ENCODE results near the gene DUOXA1.

DNA sequence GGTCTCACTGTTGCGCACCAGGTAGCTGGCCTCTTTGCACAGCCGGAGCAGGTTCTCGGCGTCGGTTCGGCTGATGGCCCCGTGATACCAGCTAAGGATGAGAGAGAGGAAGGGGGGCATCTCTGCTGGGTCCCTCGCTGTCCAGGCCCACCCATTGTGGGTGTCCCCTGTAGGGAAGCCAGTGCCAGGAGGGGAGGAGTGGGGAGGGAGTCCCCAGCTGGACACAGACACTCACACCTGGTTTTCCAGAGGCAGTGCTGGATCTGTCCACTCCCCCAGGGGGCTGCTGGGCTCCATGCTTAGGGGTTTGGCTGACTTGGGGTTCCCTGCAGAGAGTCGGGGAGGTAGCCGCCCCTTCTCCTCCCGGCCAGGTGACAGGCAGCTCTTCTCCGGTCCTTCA lies 42.2 kb upstream of the DUOXA1 start:
- TF ChIP-seq CTCF (IDR thresholded peaks at IDR 0.05) (no peak), POLR2A (IDR thresholded peaks at IDR 0.05) (no peak)

Measured in tibial nerve (tissue), 3 donors.